ENCODE data around the gene LTBP3. TPM values are rescaled to one million over a fixed set of nuclear protein-coding genes. Genes with fewer than 3 reads are reported as not detected.

The LTBP3 gene
- total RNA-seq, 4 donors from 2014 or later: 131 to 240 (median 217) TPM

DNA sequence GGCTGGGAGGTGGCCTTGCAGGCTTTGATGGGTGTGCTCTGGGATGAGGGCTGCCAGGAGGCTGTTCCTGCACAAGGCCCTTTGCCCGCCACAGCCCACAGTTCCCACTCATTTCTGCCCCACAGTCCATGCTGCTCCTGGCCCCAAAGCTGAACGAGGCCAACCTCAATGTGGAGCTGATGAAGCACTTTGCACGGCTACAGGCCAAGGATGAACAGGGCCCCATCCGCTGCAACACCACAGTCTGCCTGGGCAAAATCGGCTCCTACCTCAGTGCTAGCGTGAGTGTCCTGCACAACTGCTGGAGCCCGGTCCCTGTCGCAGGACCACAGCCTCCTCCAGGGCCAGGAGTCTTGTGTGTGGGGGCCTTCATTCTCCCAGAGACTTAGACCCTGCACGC, 23.1 kb downstream of the LTBP3 start:
- Histone ChIP-seq H3K9me3 (no peaks in the 10 kb centered on the region), H3K27me3 (no peaks in the 10 kb centered on the region), H3K27ac (no peak overlapping the region), H3K36me3 (no peaks in the 10 kb centered on the region), H3K4me3 (no peak overlapping the region), H3K4me1 (peaks cover 0 to 6% of the 10 kb centered on the region in 2 donors)
- TF ChIP-seq, protein P1, sequence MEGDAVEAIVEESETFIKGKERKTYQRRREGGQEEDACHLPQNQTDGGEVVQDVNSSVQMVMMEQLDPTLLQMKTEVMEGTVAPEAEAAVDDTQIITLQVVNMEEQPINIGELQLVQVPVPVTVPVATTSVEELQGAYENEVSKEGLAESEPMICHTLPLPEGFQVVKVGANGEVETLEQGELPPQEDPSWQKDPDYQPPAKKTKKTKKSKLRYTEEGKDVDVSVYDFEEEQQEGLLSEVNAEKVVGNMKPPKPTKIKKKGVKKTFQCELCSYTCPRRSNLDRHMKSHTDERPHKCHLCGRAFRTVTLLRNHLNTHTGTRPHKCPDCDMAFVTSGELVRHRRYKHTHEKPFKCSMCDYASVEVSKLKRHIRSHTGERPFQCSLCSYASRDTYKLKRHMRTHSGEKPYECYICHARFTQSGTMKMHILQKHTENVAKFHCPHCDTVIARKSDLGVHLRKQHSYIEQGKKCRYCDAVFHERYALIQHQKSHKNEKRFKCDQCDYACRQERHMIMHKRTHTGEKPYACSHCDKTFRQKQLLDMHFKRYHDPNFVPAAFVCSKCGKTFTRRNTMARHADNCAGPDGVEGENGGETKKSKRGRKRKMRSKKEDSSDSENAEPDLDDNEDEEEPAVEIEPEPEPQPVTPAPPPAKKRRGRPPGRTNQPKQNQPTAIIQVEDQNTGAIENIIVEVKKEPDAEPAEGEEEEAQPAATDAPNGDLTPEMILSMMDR (IDR thresholded peaks at IDR 0.05): no peak
- TF ChIP-seq POLR2A (IDR thresholded peaks at IDR 0.05): no peak
- intact Hi-C loops (cut with DNase I; ENCODE audit: low total_unique reads): loop anchor here (10.0 kb wide), 1 partner anchor 50 kb away; no protein-coding TSS in a partner anchor
- DNase-seq: no peak

DNA sequence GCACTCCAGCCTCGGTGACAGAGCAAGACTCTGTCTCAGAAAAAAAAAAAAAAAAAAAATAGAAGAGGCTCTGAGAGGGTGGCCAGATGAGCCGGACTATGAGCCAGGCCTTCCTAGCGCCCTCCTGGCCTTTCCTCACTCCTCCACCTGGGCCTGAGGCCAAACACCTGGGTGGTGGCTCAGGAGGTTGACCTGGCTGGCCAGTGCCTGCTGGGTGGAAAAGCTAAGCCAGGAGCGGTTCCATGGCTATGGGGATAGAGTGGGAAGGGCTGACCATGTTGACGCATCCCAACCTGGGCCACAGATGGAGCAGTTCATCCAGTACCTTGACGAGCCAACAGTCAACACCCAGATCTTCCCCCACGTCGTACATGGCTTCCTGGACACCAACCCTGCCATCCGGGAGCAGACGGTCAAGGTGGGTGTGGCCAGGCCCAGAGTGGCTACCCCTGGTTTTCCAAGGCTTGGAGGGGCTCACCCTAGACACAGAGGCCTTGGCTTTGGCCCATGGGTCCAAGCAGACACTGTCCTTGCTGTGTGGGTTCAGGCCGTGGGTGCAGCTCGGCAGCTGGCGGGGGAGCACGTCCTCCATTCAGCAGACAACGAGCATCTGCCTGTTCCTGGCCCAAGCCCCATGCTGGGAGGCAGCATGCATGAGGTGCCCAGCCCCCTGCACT, 25.6 kb downstream of the LTBP3 start:
- no peaks in the 10 kb centered on the region for H3K9me3 ChIP-seq
- no peaks in the 10 kb centered on the region for H3K27me3 ChIP-seq
- no peak overlapping the region for H3K27ac ChIP-seq
- intact Hi-C loops (cut with DNase I; ENCODE audit: low total_unique reads): loop anchor here (10.0 kb wide), 1 partner anchor 52 kb away; no protein-coding TSS in a partner anchor
- H3K4me1 ChIP-seq: no peaks in the 10 kb centered on the region
- no peak for TF ChIP-seq POLR2A (IDR thresholded peaks at IDR 0.05)
- TF ChIP-seq, protein P1 (IDR thresholded peaks at IDR 0.05): no peak
- no peaks in the 10 kb centered on the region for H3K36me3 ChIP-seq
- H3K4me3 ChIP-seq: no peak overlapping the region
- DNase-seq: no peak

DNA sequence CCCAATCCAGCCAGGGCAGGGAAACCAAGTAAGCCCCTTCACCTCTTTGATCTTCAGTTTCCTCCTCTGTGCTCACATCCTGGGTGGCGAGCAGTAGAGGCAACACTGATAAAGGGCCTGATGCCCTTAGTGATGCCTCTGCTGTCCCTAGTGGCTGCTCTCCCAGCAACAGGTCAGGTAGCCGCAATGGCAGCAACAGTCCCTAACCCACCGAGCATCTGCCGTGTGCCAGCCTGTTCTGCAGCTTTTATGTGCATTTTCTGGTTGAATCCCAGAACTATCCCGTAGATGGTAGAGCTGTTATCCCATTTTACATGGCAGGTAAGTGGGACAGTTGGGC, 28.0 kb downstream of the LTBP3 start:
- H3K27me3 ChIP-seq: no peaks in the 10 kb centered on the region
- no peaks in the 10 kb centered on the region for H3K9me3 ChIP-seq
- H3K4me1 ChIP-seq: peaks cover 0 to 10% of the 10 kb centered on the region in 2 donors
- no peaks in the 10 kb centered on the region for H3K36me3 ChIP-seq
- no peak overlapping the region for H3K27ac ChIP-seq
- intact Hi-C loops (cut with DNase I; ENCODE audit: low total_unique reads): loop anchor here (10.0 kb wide), 1 partner anchor 55 kb away; no protein-coding TSS in a partner anchor
- DNase-seq: no peak
- TF ChIP-seq, protein P1 (IDR thresholded peaks at IDR 0.05): no peak
- TF ChIP-seq POLR2A (IDR thresholded peaks at IDR 0.05): no peak
- no peak overlapping the region for H3K4me3 ChIP-seq

DNA sequence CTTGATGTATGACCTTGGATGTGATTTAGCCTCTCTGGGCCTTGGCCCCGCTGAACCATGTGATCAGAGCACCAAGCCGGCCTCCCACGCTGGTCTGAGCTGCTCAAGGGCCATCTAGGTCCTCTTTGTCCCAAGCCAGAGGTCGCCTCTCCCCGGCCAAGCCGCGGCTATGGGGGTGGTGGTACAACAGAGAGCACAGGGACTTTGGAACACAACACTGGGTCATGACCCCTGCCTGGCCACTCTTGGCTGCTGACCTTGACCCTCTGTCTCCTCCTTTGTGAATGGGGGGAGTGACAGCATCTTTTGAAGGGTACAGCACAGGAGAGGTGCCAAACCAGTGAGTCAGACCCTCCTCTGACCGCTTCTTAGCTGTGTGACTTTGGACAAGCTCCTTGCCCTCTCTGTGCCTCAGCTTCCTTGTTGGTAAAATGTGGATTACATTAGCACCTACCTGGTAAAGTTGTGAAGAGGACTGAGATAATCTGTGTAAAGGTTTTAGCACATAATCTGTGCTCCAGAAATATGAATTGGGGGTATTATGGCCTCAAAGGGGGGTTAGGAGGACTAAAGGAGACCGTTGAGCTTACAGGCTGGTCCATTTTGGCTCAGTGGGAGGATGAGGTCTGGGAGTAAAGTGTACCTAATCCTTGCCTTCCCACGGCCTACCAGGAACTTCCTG, 28.5 kb downstream of the LTBP3 start:
- H3K4me1 ChIP-seq: peaks cover 0 to 10% of the 10 kb centered on the region in 2 donors
- H3K27ac ChIP-seq: no peak overlapping the region
- H3K4me3 ChIP-seq: no peak overlapping the region
- TF ChIP-seq POLR2A (IDR thresholded peaks at IDR 0.05): no peak
- TF ChIP-seq, protein P1 (IDR thresholded peaks at IDR 0.05): no peak
- DNase-seq: no peak
- H3K36me3 ChIP-seq: no peaks in the 10 kb centered on the region
- no peaks in the 10 kb centered on the region for H3K27me3 ChIP-seq
- intact Hi-C loops (cut with DNase I; ENCODE audit: low total_unique reads): loop anchor here (10.0 kb wide), 1 partner anchor 55 kb away; no protein-coding TSS in a partner anchor
- no peaks in the 10 kb centered on the region for H3K9me3 ChIP-seq

DNA sequence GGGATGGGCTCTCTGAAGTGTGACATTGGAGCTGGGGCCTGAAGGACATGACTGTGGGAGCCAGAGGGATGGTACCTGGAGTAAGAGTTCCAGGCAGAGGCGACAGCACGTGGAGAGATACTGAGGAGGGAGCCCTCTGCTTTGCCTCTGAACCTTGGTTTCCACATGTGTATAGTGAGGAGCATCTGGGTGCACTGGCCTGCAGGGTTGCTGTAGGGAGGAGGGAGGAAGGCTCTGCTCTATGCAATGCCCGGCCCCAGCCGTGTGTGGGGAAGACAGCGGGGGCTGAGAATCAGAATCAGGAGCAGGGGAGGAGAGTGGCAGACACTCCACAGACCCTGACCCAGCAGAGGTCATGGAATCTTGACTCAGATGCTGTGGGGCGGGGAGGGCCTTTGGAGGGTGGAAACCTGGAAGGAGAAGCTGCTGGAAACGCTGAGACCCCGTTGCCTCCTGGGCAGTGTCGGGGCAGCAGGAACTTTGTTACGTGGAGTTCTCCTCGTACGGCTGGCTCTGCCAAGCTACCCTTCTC, 29.3 kb downstream of the LTBP3 start:
- peaks cover 3 to 10% of the 10 kb centered on the region in 2 donors for H3K4me1 ChIP-seq
- H3K27ac ChIP-seq: no peak overlapping the region
- H3K27me3 ChIP-seq: no peaks in the 10 kb centered on the region
- intact Hi-C loops (cut with DNase I; ENCODE audit: low total_unique reads): no loop called here
- H3K9me3 ChIP-seq: no peaks in the 10 kb centered on the region
- no peak for DNase-seq
- TF ChIP-seq, protein P1 (IDR thresholded peaks at IDR 0.05): no peak
- no peak for TF ChIP-seq POLR2A (IDR thresholded peaks at IDR 0.05)
- no peaks in the 10 kb centered on the region for H3K36me3 ChIP-seq
- no peak overlapping the region for H3K4me3 ChIP-seq
